Measurements from ENCODE around the gene EPS8L3.

DNA sequence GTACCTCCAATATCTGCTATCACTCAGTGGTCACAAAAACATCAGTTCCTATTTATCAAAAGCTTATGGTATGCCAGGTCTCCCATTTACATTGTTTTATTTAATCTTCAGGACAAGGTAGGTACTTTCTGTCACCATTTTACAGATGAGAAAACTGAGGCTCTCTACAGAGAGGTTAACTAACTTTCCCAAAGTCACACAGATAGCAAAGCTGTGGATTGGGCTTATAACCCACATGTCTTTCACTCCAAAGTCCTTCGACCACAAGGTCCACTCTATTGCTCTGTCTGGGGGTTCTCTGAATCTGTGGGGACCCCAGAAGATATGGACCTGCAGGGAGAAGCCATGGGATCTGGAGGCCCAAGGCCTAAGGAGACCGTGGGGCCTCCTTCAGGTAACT lies 26.6 kb upstream of the EPS8L3 start:
- no peak for TF ChIP-seq POLR2A (IDR thresholded peaks at IDR 0.05)
- TF ChIP-seq, protein P1, sequence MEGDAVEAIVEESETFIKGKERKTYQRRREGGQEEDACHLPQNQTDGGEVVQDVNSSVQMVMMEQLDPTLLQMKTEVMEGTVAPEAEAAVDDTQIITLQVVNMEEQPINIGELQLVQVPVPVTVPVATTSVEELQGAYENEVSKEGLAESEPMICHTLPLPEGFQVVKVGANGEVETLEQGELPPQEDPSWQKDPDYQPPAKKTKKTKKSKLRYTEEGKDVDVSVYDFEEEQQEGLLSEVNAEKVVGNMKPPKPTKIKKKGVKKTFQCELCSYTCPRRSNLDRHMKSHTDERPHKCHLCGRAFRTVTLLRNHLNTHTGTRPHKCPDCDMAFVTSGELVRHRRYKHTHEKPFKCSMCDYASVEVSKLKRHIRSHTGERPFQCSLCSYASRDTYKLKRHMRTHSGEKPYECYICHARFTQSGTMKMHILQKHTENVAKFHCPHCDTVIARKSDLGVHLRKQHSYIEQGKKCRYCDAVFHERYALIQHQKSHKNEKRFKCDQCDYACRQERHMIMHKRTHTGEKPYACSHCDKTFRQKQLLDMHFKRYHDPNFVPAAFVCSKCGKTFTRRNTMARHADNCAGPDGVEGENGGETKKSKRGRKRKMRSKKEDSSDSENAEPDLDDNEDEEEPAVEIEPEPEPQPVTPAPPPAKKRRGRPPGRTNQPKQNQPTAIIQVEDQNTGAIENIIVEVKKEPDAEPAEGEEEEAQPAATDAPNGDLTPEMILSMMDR (IDR thresholded peaks at IDR 0.05), result no peak

All from heart left ventricle (tissue), 13 donors.